B cell (primary cell): ENCODE results near the gene COQ9. TPM values are rescaled to one million over a fixed set of nuclear protein-coding genes. Genes with fewer than 3 reads are reported as not detected.

ENCODE experiments used
- ATAC-seq: fragments of 200-7000 bp; cut with Tn5 transposase; one replicate; pipeline ENCODE4 v1.10.0; 2021; ENCODE audit warnings: low read depth, mild to moderate bottlenecking, moderate number of reproducible peaks, moderate library complexity
- CTCF ChIA-PET: fragments of 350-600 bp; sonication (Branson Sonifier 250); formaldehyde crosslinking; loops from one replicate; lab custom pipeline; 2021; ENCODE audit warnings: antibody characterized with exemption, inconsistent platforms; lab: Charles Lee
- POLR2A ChIA-PET: fragments of 350-600 bp; sonication (Branson Sonifier 250); formaldehyde crosslinking; loops from one replicate; lab custom pipeline; 2021; ENCODE audit warnings: antibody characterized with exemption; lab: Charles Lee
- DNase-seq: peaks from one replicate; pipeline ENCODE4 v3.0.0; 2013
- H2AFZ ChIP-seq: 2 replicates; pipeline ENCODE4 v1.6.1; 2012; ENCODE audit warnings: mild to moderate bottlenecking, low read depth, low read length; ENCODE audit not compliant: insufficient read depth, poor library complexity, severe bottlenecking
- H3K27ac ChIP-seq, 2 donors: 1 replicate in 1 of 2; 2 replicates in 1 of 2; pipeline ENCODE4 v1.5.1; 2012 to 2013; ENCODE audit warnings: low read length in 2 of 2, mild to moderate bottlenecking in 2 of 2, moderate library complexity in 1 of 2
- H3K27me3 ChIP-seq, 4 experiments: fragments of 200-600 bp in 1 of 4; sonication (generic) in 1 of 4; replicated peaks in 1 of 4; 1 replicate in 2 of 4; 2 replicates in 2 of 4; pipeline versions ENCODE4 v1.6.1 to v1.7.0; 2013 to 2016; ENCODE audit warnings: low read length in 3 of 4, mild to moderate bottlenecking in 2 of 4, mixed read lengths in 1 of 4, moderate library complexity in 1 of 4; ENCODE audit not compliant: insufficient read depth in 4 of 4, control insufficient read depth in 3 of 4; ENCODE audit errors: control extremely low read depth in 1 of 4
- H3K36me3 ChIP-seq, 2 experiments: replicated peaks in 1 of 2; 1 replicate in 1 of 2; 2 replicates in 1 of 2; pipeline versions ENCODE4 v1.6.1 to v1.7.1; 2013; ENCODE audit warnings: low read length in 1 of 2; ENCODE audit not compliant: insufficient read depth in 2 of 2, control insufficient read depth in 1 of 2; ENCODE audit errors: control extremely low read depth in 1 of 2, extremely low read depth in 1 of 2
- H3K4me1 ChIP-seq, 2 donors: fragments of 200-600 bp in 1 of 2; sonication (generic) in 1 of 2; 1 replicate in 1 of 2; 2 replicates in 1 of 2; pipeline versions ENCODE4 v1.5.1 to v1.6.1; 2013 to 2017; ENCODE audit warnings: low read length in 2 of 2; ENCODE audit not compliant: control insufficient read depth in 2 of 2, insufficient read depth in 2 of 2
- H3K4me2 ChIP-seq: replicated peaks from 2 replicates; pipeline ENCODE3; 2012; ENCODE audit warnings: mild to moderate bottlenecking, low read depth, low read length; ENCODE audit not compliant: poor library complexity, severe bottlenecking
- H3K4me3 ChIP-seq, 5 experiments: fragments of 200-600 bp in 1 of 5; sonication (generic) in 1 of 5; 1 replicate in 3 of 5; 2 replicates in 2 of 5; pipeline versions ENCODE4 v1.5.1 to v1.7.0; 2011 to 2016; ENCODE audit warnings: low read length in 4 of 5, mild to moderate bottlenecking in 4 of 5, low read depth in 2 of 5, control low read depth in 1 of 5, moderate library complexity in 1 of 5; ENCODE audit not compliant: insufficient read depth in 1 of 5; ENCODE audit errors: control extremely low read depth in 1 of 5, extremely low read depth in 1 of 5
- H3K79me2 ChIP-seq: fragments of 200-600 bp; sonication (generic); one replicate; pipeline ENCODE4 v1.6.0; 2016; ENCODE audit warnings: low read length; ENCODE audit not compliant: control insufficient read depth, insufficient read depth
- H3K9ac ChIP-seq: fragments of 200-600 bp; sonication (generic); 2 replicates; pipeline ENCODE4 v1.6.1; 2017; ENCODE audit warnings: mild to moderate bottlenecking, low read length, moderate library complexity
- H3K9me3 ChIP-seq, 3 donors: one replicate each; pipeline versions ENCODE4 v1.6.1 to v1.7.1; 2013; ENCODE audit warnings: low read length in 2 of 3; ENCODE audit not compliant: control insufficient read depth in 2 of 3, insufficient read depth in 1 of 3; ENCODE audit errors: control extremely low read depth in 1 of 3
- H4K20me1 ChIP-seq: 2 replicates; pipeline ENCODE4 v1.6.0; 2012; ENCODE audit warnings: mild to moderate bottlenecking, low read length; ENCODE audit not compliant: insufficient read depth, control insufficient read depth, poor library complexity, severe bottlenecking
- H3K27ac Mint-ChIP-seq: one replicate; pipeline ENCODE4 v1.8.0; 2021; ENCODE audit warnings: mixed read lengths
- H3K27me3 Mint-ChIP-seq: one replicate; pipeline ENCODE4 v1.8.0; 2021; ENCODE audit warnings: mixed read lengths
- H3K4me1 Mint-ChIP-seq: one replicate; pipeline ENCODE4 v1.8.0; 2021; ENCODE audit warnings: mixed read lengths
- H3K4me3 Mint-ChIP-seq: one replicate; pipeline ENCODE4 v1.8.0; 2021; ENCODE audit warnings: mixed read lengths
- H3K9me3 Mint-ChIP-seq: one replicate; pipeline ENCODE4 v1.8.0; 2022; ENCODE audit warnings: mixed read lengths; ENCODE audit not compliant: insufficient read depth
- CTCF ChIP-seq: fragments of 200-600 bp; IDR thresholded peaks from one replicate; pipeline ENCODE4 v1.8.0; 2022; ENCODE audit warnings: antibody characterized with exemption, mild to moderate bottlenecking
- EZH2 ChIP-seq: IDR thresholded peaks from 2 replicates; pipeline ENCODE4 v1.6.1; 2012; ENCODE audit warnings: borderline replicate concordance, low read depth, mild to moderate bottlenecking, moderate library complexity, low read length; ENCODE audit not compliant: insufficient read depth, poor library complexity, severe bottlenecking
- WGBS: methylation state at CpG from one replicate; pipeline ENCODE4 v1.1.5; 2013; ENCODE audit warnings: missing lambda C conversion rate; ENCODE audit not compliant: insufficient coverage; 5-methylcytosine and 5-hydroxymethylcytosine counted together
- intact Hi-C: fragments of 100-400 bp; cut with micrococcal nuclease; formaldehyde crosslinking; loops from one replicate; pipeline ENCODE4 v1.10.0; 2022
- polyA plus RNA-seq: library from polyadenylated mRNA; depleted of rRNA; stranded (reverse); fragments of >200 nt; gene quantifications from 2 replicates; pipeline ENCODE4 v1.2.3, GENCODE V29; 2012
- total RNA-seq, 2 donors: library from RNA; stranded (reverse); fragments of 120-200 nt in 1 of 2; gene quantifications; 1 replicate in 1 of 2; 2 replicates in 1 of 2; pipeline versions ENCODE4 v1.2.3 to v1.2.4, GENCODE V29; 2013 to 2022

Gene COQ9
- total and polyA plus RNA-seq, 2 donors (not counting 1 experiment from before 2014, with no cell fraction given), result 41.5 to 53.0 TPM

DNA sequence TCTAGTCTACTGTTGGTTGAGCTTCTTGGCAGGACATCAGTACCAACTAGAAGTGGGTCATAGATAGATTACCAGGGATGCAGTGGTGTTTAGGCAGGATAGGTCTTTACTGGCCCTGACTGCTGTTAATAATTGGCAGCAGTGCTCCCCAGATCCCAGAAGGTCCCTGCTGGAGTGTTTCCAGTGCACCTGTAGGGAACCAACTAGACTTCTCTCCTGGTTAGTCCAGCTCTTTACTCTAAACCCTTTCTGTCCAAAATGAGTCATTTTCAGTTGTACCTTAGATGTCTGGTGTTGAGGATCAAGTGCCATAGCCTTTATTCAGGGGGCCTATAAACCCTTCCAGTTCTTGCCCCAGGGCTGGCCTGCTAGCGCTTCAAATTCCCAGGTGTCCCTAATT is 23.9 kb downstream of the COQ9 start:
- TF ChIP-seq EZH2 (no peak), CTCF (no peak)
- H3K9ac ChIP-seq, result no peak overlapping the region
- POLR2A ChIA-PET, result interaction anchor here (0.6 kb wide), 1 partner anchor 40 kb away, joined by 4 read pairs; no protein-coding TSS in a partner anchor
- Mint-ChIP-seq H3K9me3 (no peaks in the 10 kb centered on the region), H3K4me1 (peaks cover 10% of the 10 kb centered on the region), H3K27ac (no peak overlapping the region), H3K27me3 (no peaks in the 10 kb centered on the region), H3K4me3 (no peak overlapping the region)
- WGBS, result no CpG with 5 or more reads among the region's 1 CpG
- H3K27ac ChIP-seq, result no peak overlapping the region
- intact Hi-C loops, result no loop called here
- peaks cover 6 to 13% of the 10 kb centered on the region in 2 donors for H3K4me1 ChIP-seq
- DNase-seq (no peak), ATAC-seq (no peak)
- no peak overlapping the region for H2AFZ ChIP-seq
- no peak overlapping the region for H3K4me2 ChIP-seq
- no peaks in the 10 kb centered on the region for H3K27me3 ChIP-seq
- peaks cover 7 to 59% of the 10 kb centered on the region in 2 experiments for H3K36me3 ChIP-seq
- no peaks in the 10 kb centered on the region for H3K79me2 ChIP-seq
- H4K20me1 ChIP-seq, result peaks cover 3% of the 10 kb centered on the region
- H3K4me3 ChIP-seq, result no peak overlapping the region
- no peaks in the 10 kb centered on the region for H3K9me3 ChIP-seq
- CTCF ChIA-PET, result interaction anchor here (0.8 to 0.9 kb wide), 2 partner anchors 9 to 49 kb away, joined by 3 read pairs; partner anchors contain the start of gene POLR2C

- Histone ChIP-seq H3K4me3 (no peak overlapping the region), H4K20me1 (no peaks in the 10 kb centered on the region), H3K9me3 (no peaks in the 10 kb centered on the region), H3K36me3 (peaks cover 7 to 54% of the 10 kb centered on the region in 2 experiments), H3K9ac (no peak overlapping the region), H3K4me1 (peaks cover 10 to 19% of the 10 kb centered on the region in 2 donors), H3K79me2 (no peaks in the 10 kb centered on the region), H3K27ac (no peak overlapping the region), H3K27me3 (peaks cover 0 to 3% (median 0%) of the 10 kb centered on the region in 4 experiments), H3K4me2 (no peak overlapping the region), H2AFZ (no peak overlapping the region)
- Mint-ChIP-seq H3K9me3 (no peaks in the 10 kb centered on the region), H3K4me3 (no peak overlapping the region), H3K27ac (no peak overlapping the region), H3K4me1 (peaks cover 14% of the 10 kb centered on the region), H3K27me3 (no peaks in the 10 kb centered on the region)
- intact Hi-C loops, result no loop called here
- ChIA-PET CTCF (interaction anchor here (0.7 to 0.9 kb wide), 2 partner anchors 48 kb away, joined by 3 read pairs; no protein-coding TSS in a partner anchor), POLR2A (interaction anchor here (0.6 kb wide), 1 partner anchor 41 kb away, joined by 4 read pairs; no protein-coding TSS in a partner anchor)
- ATAC-seq (no peak), DNase-seq (no peak)
- 80% methylated on average over 7 of the region's 10 CpGs for WGBS
- no peak for TF ChIP-seq EZH2
- TF ChIP-seq CTCF, result no peak
Observed at GRCh38 chr16:57471852-57472664, 24.8 kb downstream of the COQ9 start.
